Astrocyte (in vitro differentiated cells and primary cell): ENCODE measurements around the gene KNDC1. TPM values are rescaled to one million over a fixed set of nuclear protein-coding genes. Genes with fewer than 3 reads are reported as not detected.
"Not testable (repeated sequence)": the region's sequence is repeated elsewhere in the genome, so short reads cannot be mapped to it uniquely, and the experiment has no call there.

ENCODE experiments used
- DNase-seq: peaks from one replicate; pipeline ENCODE4 v3.0.0-alpha.2; 2010; ENCODE audit warnings: low read depth
- FAIRE-seq: peaks from 2 replicates; lab custom pipeline; 2011; peaks lifted over from hg19 to GRCh38; lab: Jason Lieb, UNC
- H2AFZ ChIP-seq: 2 replicates; pipeline ENCODE4 v1.6.0; 2012; ENCODE audit warnings: low read depth, low read length, inconsistent platforms
- H3K27ac ChIP-seq: 2 replicates; pipeline ENCODE4 v1.5.1; 2011; ENCODE audit warnings: low read depth, low read length, inconsistent platforms
- H3K27me3 ChIP-seq: 2 replicates; pipeline ENCODE4 v1.6.0; 2011; ENCODE audit warnings: low read length, inconsistent platforms; ENCODE audit not compliant: insufficient read depth
- H3K36me3 ChIP-seq: 2 replicates; pipeline ENCODE4 v1.5.1; 2011; ENCODE audit warnings: low read length, inconsistent platforms; ENCODE audit not compliant: insufficient read depth
- H3K4me1 ChIP-seq: 2 replicates; pipeline ENCODE4 v1.5.1; 2011; ENCODE audit warnings: low read length, inconsistent platforms; ENCODE audit not compliant: insufficient read depth
- H3K4me2 ChIP-seq: 2 replicates; pipeline ENCODE4 v1.6.0; 2012; ENCODE audit warnings: low read length, inconsistent platforms
- H3K4me3 ChIP-seq: 2 replicates; pipeline ENCODE4 v1.5.1; 2011; ENCODE audit warnings: low read depth, mild to moderate bottlenecking, low read length, inconsistent platforms; ENCODE audit not compliant: insufficient read depth
- H3K79me2 ChIP-seq: 2 replicates; pipeline ENCODE4 v1.6.0; 2012; ENCODE audit warnings: mild to moderate bottlenecking, low read length, inconsistent platforms; ENCODE audit not compliant: insufficient read depth
- H3K9ac ChIP-seq: 2 replicates; pipeline ENCODE4 v1.6.0; 2012; ENCODE audit warnings: mild to moderate bottlenecking, low read length, inconsistent platforms
- H3K9me3 ChIP-seq: 2 replicates; pipeline ENCODE4 v1.5.1; 2012; ENCODE audit warnings: low read depth, mild to moderate bottlenecking, low read length, inconsistent platforms; ENCODE audit not compliant: insufficient read depth
- H4K20me1 ChIP-seq: 2 replicates; pipeline ENCODE4 v1.6.0; 2012; ENCODE audit warnings: low read length, inconsistent platforms; ENCODE audit not compliant: insufficient read depth
- H3K27ac Mint-ChIP-seq: one replicate; pipeline ENCODE4 v1.8.0; 2021; ENCODE audit warnings: mild to moderate bottlenecking, mixed read lengths; ENCODE audit not compliant: unreplicated experiment
- H3K27me3 Mint-ChIP-seq: one replicate; pipeline ENCODE4 v1.8.0; 2021; ENCODE audit warnings: low read depth, mixed read lengths; ENCODE audit not compliant: unreplicated experiment
- H3K36me3 Mint-ChIP-seq: one replicate; pipeline ENCODE4 v1.8.0; 2021; ENCODE audit warnings: low read depth, mixed read lengths; ENCODE audit not compliant: unreplicated experiment
- H3K4me1 Mint-ChIP-seq: one replicate; pipeline ENCODE4 v1.8.0; 2021; ENCODE audit warnings: low read depth, mixed read lengths; ENCODE audit not compliant: unreplicated experiment
- H3K4me3 Mint-ChIP-seq: one replicate; pipeline ENCODE4 v1.8.0; 2021; ENCODE audit warnings: mild to moderate bottlenecking, moderate library complexity, mixed read lengths; ENCODE audit not compliant: unreplicated experiment
- H3K9me3 Mint-ChIP-seq: one replicate; pipeline ENCODE4 v1.8.0; 2021; ENCODE audit warnings: mild to moderate bottlenecking, mixed read lengths; ENCODE audit not compliant: unreplicated experiment
- CTCF ChIP-seq: IDR thresholded peaks from 2 replicates; pipeline ENCODE4 v1.5.1; 2011; ENCODE audit warnings: low read depth, mild to moderate bottlenecking, inconsistent platforms, low read length, moderate library complexity; ENCODE audit not compliant: insufficient read depth
- EZH2 ChIP-seq: IDR thresholded peaks from 2 replicates; pipeline ENCODE4 v1.6.1; 2012; ENCODE audit warnings: mild to moderate bottlenecking, low read length, inconsistent platforms; ENCODE audit not compliant: insufficient read depth
- total RNA-seq: library from RNA; stranded (reverse); gene quantifications from 2 replicates; pipeline ENCODE4 v1.2.1, GENCODE V29; 2021

KNDC1 gene
- total RNA-seq, 1 donor from 2014 or later, result 2.6 TPM

GRCh38 chr10:133150226-133150625 lies 9.8 kb upstream of the KNDC1 start:
- H3K4me3 Mint-ChIP-seq, result no peak overlapping the region
- Histone ChIP-seq H4K20me1 (no peaks in the 10 kb centered on the region), H3K9me3 (no peaks in the 10 kb centered on the region), H3K9ac (no peak overlapping the region), H3K79me2 (no peaks in the 10 kb centered on the region), H2AFZ (no peak overlapping the region), H3K27ac (no peak overlapping the region), H3K4me1 (no peaks in the 10 kb centered on the region), H3K4me2 (no peak overlapping the region), H3K4me3 (no peak overlapping the region), H3K27me3 (peaks cover 7% of the 10 kb centered on the region), H3K36me3 (no peaks in the 10 kb centered on the region)
- TF ChIP-seq CTCF (no peak), EZH2 (no peak)
- H3K36me3 Mint-ChIP-seq, result no peaks in the 10 kb centered on the region
- no peak for DNase-seq
- no peak for FAIRE-seq
- H3K27me3 Mint-ChIP-seq, result peaks cover 11% of the 10 kb centered on the region
- peaks cover 13% of the 10 kb centered on the region for H3K4me1 Mint-ChIP-seq
- peaks cover 16% of the 10 kb centered on the region for H3K9me3 Mint-ChIP-seq
- H3K27ac Mint-ChIP-seq, result no peak overlapping the region

- Histone ChIP-seq H2AFZ (no peak overlapping the region), H3K4me3 (no peak overlapping the region), H3K4me2 (no peak overlapping the region), H4K20me1 (no peaks in the 10 kb centered on the region), H3K36me3 (no peaks in the 10 kb centered on the region), H3K79me2 (no peaks in the 10 kb centered on the region), H3K9ac (no peak overlapping the region), H3K9me3 (no peaks in the 10 kb centered on the region), H3K4me1 (no peaks in the 10 kb centered on the region), H3K27me3 (peaks cover 7% of the 10 kb centered on the region), H3K27ac (no peak overlapping the region)
- TF ChIP-seq CTCF (no peak), EZH2 (no peak)
- no peaks in the 10 kb centered on the region for H3K36me3 Mint-ChIP-seq
- peaks cover 13% of the 10 kb centered on the region for H3K4me1 Mint-ChIP-seq
- FAIRE-seq (no peak), DNase-seq (no peak)
- H3K27ac Mint-ChIP-seq, result no peak overlapping the region
- H3K27me3 Mint-ChIP-seq, result peaks cover 12% of the 10 kb centered on the region
- no peak overlapping the region for H3K4me3 Mint-ChIP-seq
- peaks cover 16% of the 10 kb centered on the region for H3K9me3 Mint-ChIP-seq
Measured at GRCh38 chr10:133150656-133151055, 9.4 kb upstream of the KNDC1 start.

GRCh38 chr10:133151071-133151470 lies 8.9 kb upstream of the KNDC1 start:
- not testable (repeated sequence) for DNase-seq, H3K79me2 ChIP-seq, H3K4me3 Mint-ChIP-seq, H3K4me2 ChIP-seq, H3K9ac ChIP-seq, H3K4me1 ChIP-seq, H3K36me3 Mint-ChIP-seq, H3K27me3 ChIP-seq, H3K36me3 ChIP-seq, H3K27ac ChIP-seq, H3K27ac Mint-ChIP-seq, H2AFZ ChIP-seq, FAIRE-seq, H3K9me3 ChIP-seq, H4K20me1 ChIP-seq, H3K4me3 ChIP-seq
- H3K27me3 Mint-ChIP-seq, result peaks cover 12% of the 10 kb centered on the region
- peaks cover 16% of the 10 kb centered on the region for H3K9me3 Mint-ChIP-seq
- H3K4me1 Mint-ChIP-seq, result peaks cover 13% of the 10 kb centered on the region
